HG02642 (cell line): Measurements from ENCODE around the gene TMPRSS2.

Source experiments
- ATAC-seq: cut with Tn5 transposase; IDR thresholded peaks from one replicate; pipeline ENCODE4 v1.9.1; 2021; ENCODE audit warnings: mild to moderate bottlenecking; ENCODE audit not compliant: unreplicated experiment, poor library complexity

The TMPRSS2 gene

DNA sequence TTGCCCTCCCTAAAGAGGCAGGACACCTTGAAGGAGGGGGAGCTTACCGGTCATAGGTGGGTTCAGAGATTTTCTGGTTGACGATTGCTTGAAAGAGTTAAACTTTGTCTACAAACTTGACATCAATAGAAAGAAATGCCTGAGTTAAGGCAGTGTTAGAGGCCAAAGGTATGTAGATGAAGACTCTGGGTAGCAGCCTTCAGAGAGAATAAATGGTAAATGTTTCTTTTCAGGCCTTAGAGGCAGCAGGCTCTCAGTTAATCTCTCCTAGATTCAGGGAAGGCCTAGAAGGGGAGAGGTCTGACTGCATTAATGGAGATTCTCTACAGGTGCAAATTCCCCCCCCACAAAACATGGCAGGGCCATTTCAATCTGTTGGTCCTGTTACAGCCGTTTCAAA is 54.2 kb downstream of the TMPRSS2 start:
- ATAC-seq, result no peak

- ATAC-seq, result no peak
These were observed 54.8 kb downstream of the TMPRSS2 start for GRCh38 chr21:41453198-41453597.

GRCh38 chr21:41451753-41452676 is 55.9 kb downstream of the TMPRSS2 start:
- ATAC-seq, result no peak

DNA sequence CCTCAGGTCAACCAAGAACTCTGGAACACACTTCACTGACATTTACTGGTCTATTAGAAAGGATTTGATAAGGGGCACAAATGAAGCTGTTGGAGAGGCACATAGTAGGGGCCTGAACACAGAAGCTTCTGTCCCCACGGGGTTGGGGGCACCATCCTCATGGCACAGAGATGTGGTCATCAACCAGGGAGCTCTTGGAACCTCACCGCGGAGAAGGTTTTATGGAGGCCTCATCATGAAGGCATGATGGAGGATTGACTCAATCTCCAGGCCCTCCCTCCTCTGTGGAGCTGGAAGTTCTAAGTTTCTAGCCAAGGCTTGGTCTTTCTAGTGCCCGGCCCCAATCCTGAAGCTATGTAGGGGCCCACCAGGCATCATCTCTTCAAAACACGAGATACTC is 58.3 kb downstream of the TMPRSS2 start:
- no peak for ATAC-seq

- ATAC-seq, result no peak
These were observed 60.6 kb downstream of the TMPRSS2 start for GRCh38 chr21:41447356-41447755.

- ATAC-seq, result no peak
These were observed 61.4 kb downstream of the TMPRSS2 start for GRCh38 chr21:41446586-41446985.

DNA sequence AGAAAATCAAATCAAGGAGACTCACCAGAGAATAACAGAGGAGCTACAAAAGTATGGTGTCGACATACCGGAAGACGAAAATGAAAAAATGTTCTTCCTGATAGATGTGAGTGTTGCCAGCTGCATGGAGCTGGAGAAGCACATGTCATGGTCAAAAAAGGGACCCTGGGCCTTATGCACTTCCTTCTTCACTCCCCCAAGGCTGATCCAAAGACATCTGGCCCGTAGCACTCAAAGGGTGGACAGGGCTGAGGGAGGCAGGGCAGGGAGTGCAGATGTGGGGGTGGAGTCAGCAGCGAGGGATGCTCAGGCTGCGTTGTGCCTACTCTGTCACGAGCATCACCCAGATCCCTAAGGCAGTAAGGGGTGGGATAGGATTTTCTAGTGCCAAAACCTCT is 62.5 kb downstream of the TMPRSS2 start:
- ATAC-seq, result no peak

GRCh38 chr21:41444703-41445464 is 63.1 kb downstream of the TMPRSS2 start:
- no peak for ATAC-seq

GRCh38 chr21:41443562-41443961 is 64.4 kb downstream of the TMPRSS2 start:
- no peak for ATAC-seq

- no peak for ATAC-seq
These were observed 65.3 kb downstream of the TMPRSS2 start for GRCh38 chr21:41442481-41443186.

DNA sequence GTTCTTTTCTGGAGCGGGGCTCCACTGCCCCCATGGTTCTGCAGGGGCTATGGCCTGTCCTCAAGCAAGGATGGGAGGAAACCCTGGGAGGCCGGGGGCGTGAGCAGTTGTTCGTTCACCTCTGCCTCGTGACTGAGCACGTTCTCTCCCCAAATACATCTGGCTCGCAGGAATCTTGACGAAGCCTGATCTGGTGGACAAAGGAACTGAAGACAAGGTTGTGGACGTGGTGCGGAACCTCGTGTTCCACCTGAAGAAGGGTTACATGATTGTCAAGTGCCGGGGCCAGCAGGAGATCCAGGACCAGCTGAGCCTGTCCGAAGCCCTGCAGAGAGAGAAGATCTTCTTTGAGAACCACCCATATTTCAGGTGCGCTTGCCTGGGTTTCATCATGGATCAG is 66.4 kb downstream of the TMPRSS2 start:
- no peak for ATAC-seq

DNA sequence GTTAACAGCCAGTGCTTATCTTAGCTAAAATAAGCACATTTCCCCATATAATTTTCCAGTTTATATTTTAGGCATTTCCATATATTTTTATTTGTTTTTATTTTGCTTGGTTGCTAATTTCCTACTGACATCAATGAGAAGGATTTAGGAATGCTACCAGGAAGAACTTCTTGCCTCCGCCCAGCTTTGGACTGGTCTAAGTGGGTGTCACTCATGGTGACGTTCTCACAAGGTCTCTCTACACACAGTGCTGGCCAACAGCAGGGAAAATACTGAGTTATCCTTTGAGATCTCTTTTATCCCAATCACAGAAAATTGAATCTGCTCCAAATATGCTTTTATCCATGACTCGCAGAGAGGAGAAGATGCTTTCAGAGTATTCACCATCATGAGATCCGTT is 68.7 kb downstream of the TMPRSS2 start:
- ATAC-seq, result no peak

- ATAC-seq, result no peak
These were observed 69.4 kb downstream of the TMPRSS2 start for GRCh38 chr21:41438425-41439113.

DNA sequence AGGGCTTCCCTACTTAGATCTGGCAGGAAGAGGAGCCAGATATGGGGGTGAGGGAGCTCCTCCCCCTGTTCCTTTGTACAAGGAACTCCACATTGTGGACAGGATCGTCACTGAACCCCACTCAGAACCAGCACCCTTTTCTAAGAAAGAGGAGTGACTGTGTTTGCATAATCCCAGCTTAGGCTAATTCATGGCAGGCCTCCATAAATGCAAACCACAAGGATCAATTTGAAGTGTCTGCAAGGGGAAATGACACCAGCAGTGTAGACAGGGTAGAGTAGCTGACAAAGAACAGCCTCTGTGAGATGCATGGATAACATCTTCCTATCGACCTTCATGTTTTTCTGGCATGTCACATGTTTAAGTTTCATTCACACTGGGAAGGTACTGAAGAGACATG is 70.2 kb downstream of the TMPRSS2 start:
- ATAC-seq, result no peak

GRCh38 chr21:41435706-41436105 is 72.3 kb downstream of the TMPRSS2 start:
- no peak for ATAC-seq

GRCh38 chr21:41433566-41433965 is 74.4 kb downstream of the TMPRSS2 start:
- ATAC-seq, result no peak

DNA sequence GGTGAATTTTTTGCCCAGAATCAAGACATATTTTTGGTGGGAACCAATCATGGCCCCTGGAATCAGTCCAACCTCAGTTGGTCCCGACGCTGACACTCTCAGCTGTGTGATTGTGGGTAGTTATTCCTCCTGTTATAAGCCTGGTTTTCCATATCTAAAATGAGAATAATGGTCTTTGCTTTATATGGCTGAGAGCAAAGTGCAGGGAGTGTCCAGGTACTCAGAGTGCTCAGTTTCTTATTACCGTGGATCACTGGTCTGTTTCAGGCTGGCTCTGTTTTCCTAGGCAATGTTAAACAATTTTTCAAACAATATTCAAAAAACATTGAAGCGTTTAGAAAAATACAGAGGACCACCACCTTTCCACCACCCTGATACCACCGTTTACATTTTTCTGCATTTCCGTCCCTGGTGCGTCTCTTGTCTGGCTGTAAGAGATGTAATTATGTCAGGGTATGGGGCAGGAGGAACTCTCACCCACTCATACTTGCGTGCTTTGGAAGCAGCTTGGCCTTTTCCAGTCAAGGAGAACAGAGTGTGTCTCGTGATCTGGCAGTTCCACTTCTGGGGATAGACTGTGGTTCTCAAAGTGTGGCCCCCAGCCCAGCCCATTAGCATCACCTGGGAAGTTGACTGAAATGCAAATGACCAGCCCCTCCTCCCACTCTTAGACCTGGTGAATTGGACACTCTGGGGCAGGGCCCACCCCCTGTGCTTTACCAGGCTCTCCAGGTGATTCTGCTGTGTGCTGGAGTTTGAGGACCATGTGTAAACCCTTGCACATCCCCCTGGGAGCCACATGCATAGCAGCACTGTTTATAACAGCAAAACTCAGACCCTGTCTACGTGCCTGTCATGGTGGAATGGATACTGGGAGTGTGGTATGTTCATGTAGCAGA is 75.1 kb downstream of the TMPRSS2 start:
- no peak for ATAC-seq

DNA sequence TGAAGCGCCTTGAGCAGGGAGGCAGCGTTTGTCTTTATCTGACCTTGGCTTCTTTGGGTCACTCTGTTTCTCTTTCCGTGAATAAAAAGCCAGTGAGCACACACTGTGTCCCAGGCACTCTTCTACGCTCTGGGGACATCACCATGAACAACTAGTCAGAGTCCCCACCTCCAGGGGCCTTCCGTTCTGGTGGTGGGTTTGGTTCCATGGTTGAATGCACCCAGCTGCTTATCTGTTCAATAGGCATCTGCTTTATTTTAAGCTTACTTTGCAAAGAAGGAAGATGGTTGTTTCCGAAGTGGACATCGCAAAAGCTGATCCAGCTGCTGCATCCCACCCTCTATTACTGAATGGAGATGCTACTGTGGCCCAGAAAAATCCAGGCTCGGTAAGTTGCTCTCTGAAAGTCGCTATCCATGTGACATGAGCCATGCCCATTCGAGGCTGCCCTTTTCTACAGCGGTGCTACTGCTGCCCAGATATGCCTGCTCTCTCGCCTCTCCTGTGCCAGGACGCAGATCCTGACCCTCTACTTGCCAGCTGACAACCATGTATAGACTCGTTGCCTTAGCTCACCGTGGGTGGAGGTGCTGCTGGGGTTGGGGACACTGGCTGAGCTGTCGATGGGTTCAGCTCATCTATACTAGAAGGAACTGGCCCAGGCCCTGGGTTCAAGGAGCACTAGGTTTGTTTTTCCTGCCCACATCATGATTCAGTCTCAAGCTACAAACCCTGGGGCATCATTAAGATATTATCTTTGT is 76.0 kb downstream of the TMPRSS2 start:
- peak; percentile 81 for ATAC-seq
